GM19463 (cell line): ENCODE data around the gene PLCL1.
"Not testable (repeated sequence)": the region's sequence is repeated elsewhere in the genome, so short reads cannot be mapped to it uniquely, and the experiment has no call there.

Experiments used
- ATAC-seq: cut with Tn5 transposase; IDR thresholded peaks from one replicate; pipeline ENCODE4 v1.9.1; 2021; ENCODE audit warnings: mild to moderate bottlenecking, moderate library complexity; ENCODE audit not compliant: unreplicated experiment

PLCL1 gene

GRCh38 chr2:197809064-197809463 is 4.7 kb downstream of the PLCL1 start:
- ATAC-seq = no peak

GRCh38 chr2:197810016-197810415 is 5.6 kb downstream of the PLCL1 start:
- ATAC-seq = no peak

- no peak for ATAC-seq
Observed at GRCh38 chr2:197810491-197810890, 6.1 kb downstream of the PLCL1 start.

- ATAC-seq = no peak
Observed at GRCh38 chr2:197813093-197813787, 8.8 kb downstream of the PLCL1 start.

- no peak for ATAC-seq
Observed at GRCh38 chr2:197814526-197814925, 10.1 kb downstream of the PLCL1 start.

- no peak for ATAC-seq
Observed at GRCh38 chr2:197821550-197822289, 17.3 kb downstream of the PLCL1 start.

- no peak for ATAC-seq
Observed at GRCh38 chr2:197822333-197822732, 17.9 kb downstream of the PLCL1 start.

- ATAC-seq = no peak
Observed at GRCh38 chr2:197827618-197828017, 23.2 kb downstream of the PLCL1 start.

GRCh38 chr2:197828464-197829135 is 24.2 kb downstream of the PLCL1 start:
- ATAC-seq = no peak

GRCh38 chr2:197834771-197835170 is 30.4 kb downstream of the PLCL1 start:
- ATAC-seq = not testable (repeated sequence)

GRCh38 chr2:197835293-197835692 is 30.9 kb downstream of the PLCL1 start:
- no peak for ATAC-seq

GRCh38 chr2:197838036-197838435 is 33.6 kb downstream of the PLCL1 start:
- peak; percentile 98 for ATAC-seq

- ATAC-seq = no peak
Observed at GRCh38 chr2:197838579-197838978, 34.2 kb downstream of the PLCL1 start.

GRCh38 chr2:197839327-197839726 is 34.9 kb downstream of the PLCL1 start:
- no peak for ATAC-seq

- no peak for ATAC-seq
Observed at GRCh38 chr2:197839856-197840255, 35.5 kb downstream of the PLCL1 start.

- ATAC-seq = no peak
Observed at GRCh38 chr2:197846128-197846527, 41.7 kb downstream of the PLCL1 start.

GRCh38 chr2:197846777-197847176 is 42.4 kb downstream of the PLCL1 start:
- ATAC-seq = no peak

GRCh38 chr2:197847651-197848401 is 43.4 kb downstream of the PLCL1 start:
- no peak for ATAC-seq

- no peak for ATAC-seq
Observed at GRCh38 chr2:197848602-197849001, 44.2 kb downstream of the PLCL1 start.

GRCh38 chr2:197850882-197851450 is 46.6 kb downstream of the PLCL1 start:
- no peak for ATAC-seq

GRCh38 chr2:197851451-197851850 is 47.1 kb downstream of the PLCL1 start:
- peak; percentile 48 for ATAC-seq
